Neural progenitor cell (in vitro differentiated cells): ENCODE measurements around the gene GDF11. TPM values are rescaled to one million over a fixed set of nuclear protein-coding genes. Genes with fewer than 3 reads are reported as not detected.

Experiments used
- DNase-seq: peaks from one replicate; pipeline ENCODE4 v3.0.0-alpha.2; 2016; ENCODE audit warnings: low spot score
- H2AFZ ChIP-seq: fragments of 200-600 bp; sonication (generic); replicated peaks from 2 replicates; pipeline ENCODE4 v1.6.1; 2016; ENCODE audit warnings: antibody characterized with exemption
- H3F3A ChIP-seq: fragments of 200-600 bp; sonication (generic); 2 replicates; pipeline ENCODE4 v1.6.1; 2016; ENCODE audit warnings: antibody characterized with exemption, low read depth
- H3K27ac ChIP-seq: fragments of 200-600 bp; sonication (generic); 2 replicates; pipeline ENCODE4 v1.5.1; 2016; ENCODE audit warnings: mild to moderate bottlenecking
- H3K27me3 ChIP-seq: fragments of 200-600 bp; sonication (generic); 2 replicates; pipeline ENCODE4 v1.6.1; 2016; ENCODE audit warnings: mild to moderate bottlenecking, moderate library complexity
- H3K36me3 ChIP-seq: fragments of 200-600 bp; sonication (generic); 2 replicates; pipeline ENCODE4 v1.5.1; 2016
- H3K4me1 ChIP-seq: fragments of 200-600 bp; sonication (generic); 2 replicates; pipeline ENCODE4 v1.6.1; 2016; ENCODE audit warnings: mixed run types
- H3K4me2 ChIP-seq: fragments of 200-600 bp; sonication (generic); 2 replicates; pipeline ENCODE4 v1.6.1; 2016
- H3K4me3 ChIP-seq: fragments of 200-600 bp; sonication (generic); 2 replicates; pipeline ENCODE4 v1.5.1; 2016
- H3K79me2 ChIP-seq: fragments of 200-600 bp; sonication (generic); 2 replicates; pipeline ENCODE4 v1.6.1; 2016; ENCODE audit warnings: low read depth
- H3K9ac ChIP-seq: fragments of 200-600 bp; sonication (generic); 2 replicates; pipeline ENCODE4 v1.6.1; 2016
- H3K9me3 ChIP-seq: fragments of 200-600 bp; sonication (generic); 2 replicates; pipeline ENCODE4 v1.5.1; 2016; ENCODE audit warnings: low read depth
- H4K20me1 ChIP-seq: fragments of 200-600 bp; sonication (generic); 2 replicates; pipeline ENCODE4 v1.6.1; 2016; ENCODE audit warnings: low read depth
- H3K27ac Mint-ChIP-seq: 3 replicates; pipeline ENCODE4 v1.8.0; 2021; ENCODE audit warnings: mixed read lengths
- H3K27me3 Mint-ChIP-seq: 2 replicates; pipeline ENCODE4 v1.8.0; 2022; ENCODE audit warnings: low read depth, mild to moderate bottlenecking, inconsistent platforms, moderate library complexity, mixed read lengths; ENCODE audit not compliant: insufficient read depth
- H3K36me3 Mint-ChIP-seq: 3 replicates; pipeline ENCODE4 v1.8.0; 2021; ENCODE audit warnings: mixed read lengths
- H3K4me1 Mint-ChIP-seq: 3 replicates; pipeline ENCODE4 v1.8.0; 2021; ENCODE audit warnings: mixed read lengths
- H3K4me3 Mint-ChIP-seq: 3 replicates; pipeline ENCODE4 v1.8.0; 2021; ENCODE audit warnings: mild to moderate bottlenecking, moderate library complexity, mixed read lengths
- H3K9me3 Mint-ChIP-seq: 3 replicates; pipeline ENCODE4 v1.8.0; 2020; ENCODE audit warnings: mixed read lengths
- CTCF ChIP-seq: fragments of 200-600 bp; sonication (generic); IDR thresholded peaks from 2 replicates; pipeline ENCODE4 v1.5.1; 2017; ENCODE audit warnings: antibody characterized with exemption, mild to moderate bottlenecking
- EZH2 ChIP-seq: fragments of 200-600 bp; sonication (generic); IDR thresholded peaks from 2 replicates; pipeline ENCODE4 v1.6.1; 2017; ENCODE audit warnings: antibody characterized with exemption, mild to moderate bottlenecking, moderate library complexity
- EZH2phosphoT487 ChIP-seq: fragments of 200-600 bp; sonication (generic); IDR thresholded peaks from 2 replicates; pipeline ENCODE4 v1.6.1; 2017; ENCODE audit warnings: antibody characterized with exemption
- total RNA-seq: library from RNA; depleted of rRNA; stranded (reverse); fragments of >200 nt; gene quantifications from 2 replicates; pipeline ENCODE4 v1.2.3, GENCODE V29; 2015; ENCODE audit warnings: low replicate concordance

Gene GDF11
- total RNA-seq, result 9.1 and 21.9 TPM in 2 replicates

- Mint-ChIP-seq H3K27me3 (no peaks in the 10 kb centered on the region), H3K4me3 (peak within 1 kb of the TSS; percentile 97), H3K4me1 (peaks cover 42% of the 10 kb centered on the region), H3K9me3 (peaks cover 2% of the 10 kb centered on the region), H3K27ac (peak within 1 kb of the TSS; percentile 100), H3K36me3 (peaks cover 5% of the 10 kb centered on the region)
- Histone ChIP-seq H3K79me2 (peaks cover 46% of the 10 kb centered on the region), H2AFZ (peak within 1 kb of the TSS; percentile 61), H3K27me3 (no peaks in the 10 kb centered on the region), H3K4me3 (peak within 1 kb of the TSS; percentile 96), H3K27ac (peak within 1 kb of the TSS; percentile 91), H3K4me1 (peaks cover 26% of the 10 kb centered on the region), H3K4me2 (peak within 1 kb of the TSS; percentile 96), H3K9ac (peak within 1 kb of the TSS; percentile 73), H3K9me3 (no peaks in the 10 kb centered on the region), H3F3A (peaks cover 57% of the 10 kb centered on the region), H3K36me3 (no peaks in the 10 kb centered on the region), H4K20me1 (peaks cover 19% of the 10 kb centered on the region)
- no peak for TF ChIP-seq EZH2phosphoT487
- TF ChIP-seq CTCF, result no peak
- TF ChIP-seq EZH2, result no peak
- peak; percentile 95 for DNase-seq
Observed at GRCh38 chr12:55742719-55743405, at the start of gene GDF11. GDF11 (plus strand) TSS chr12:55743122; CDS start chr12:55743317, 195 bp downstream.

GRCh38 chr12:55693323-55694187, 49.4 kb upstream of the GDF11 start:
- Histone ChIP-seq H3K4me1 (no peaks in the 10 kb centered on the region), H4K20me1 (no peaks in the 10 kb centered on the region), H3K4me2 (no peak overlapping the region), H3K27ac (no peak overlapping the region), H3K36me3 (no peaks in the 10 kb centered on the region), H3F3A (no peaks in the 10 kb centered on the region), H3K9me3 (no peaks in the 10 kb centered on the region), H3K9ac (no peak overlapping the region), H3K4me3 (no peak overlapping the region), H2AFZ (no peak overlapping the region), H3K79me2 (no peaks in the 10 kb centered on the region), H3K27me3 (no peaks in the 10 kb centered on the region)
- Mint-ChIP-seq H3K4me1 (no peaks in the 10 kb centered on the region), H3K27ac (no peak overlapping the region), H3K4me3 (no peak overlapping the region), H3K27me3 (peaks cover 2% of the 10 kb centered on the region), H3K36me3 (peaks cover 7% of the 10 kb centered on the region), H3K9me3 (no peaks in the 10 kb centered on the region)
- no peak for DNase-seq
- no peak for TF ChIP-seq EZH2
- TF ChIP-seq EZH2phosphoT487, result no peak
- no peak for TF ChIP-seq CTCF

GRCh38 chr12:55694188-55694515, 48.8 kb upstream of the GDF11 start:
- H3K27ac ChIP-seq, result no peak overlapping the region
- TF ChIP-seq EZH2 (no peak), CTCF (no peak), EZH2phosphoT487 (no peak)
- no peaks in the 10 kb centered on the region for H3K9me3 ChIP-seq
- no peak for DNase-seq
- Mint-ChIP-seq H3K4me1 (no peaks in the 10 kb centered on the region), H3K27me3 (peaks cover 2% of the 10 kb centered on the region), H3K9me3 (no peaks in the 10 kb centered on the region), H3K36me3 (peaks cover 7% of the 10 kb centered on the region), H3K4me3 (no peak overlapping the region), H3K27ac (no peak overlapping the region)
- no peaks in the 10 kb centered on the region for H3K27me3 ChIP-seq
- no peaks in the 10 kb centered on the region for H3F3A ChIP-seq
- H3K79me2 ChIP-seq, result no peaks in the 10 kb centered on the region
- no peak overlapping the region for H3K9ac ChIP-seq
- no peaks in the 10 kb centered on the region for H4K20me1 ChIP-seq
- no peaks in the 10 kb centered on the region for H3K4me1 ChIP-seq
- H3K4me3 ChIP-seq, result no peak overlapping the region
- H3K36me3 ChIP-seq, result no peaks in the 10 kb centered on the region
- H2AFZ ChIP-seq, result no peak overlapping the region
- no peak overlapping the region for H3K4me2 ChIP-seq
